DOHH2 (cell line): ENCODE measurements around the gene URM1.
A peak's percentile ranks its signal among the peaks of the same experiment; 100 is the strongest.

Experiments used
- H3F3A ChIP-seq: fragments of 200-600 bp; sonication (generic), shearing (Covaris generic); 2 replicates; pipeline ENCODE4 v1.6.0; 2016; ENCODE audit warnings: antibody characterized with exemption, mild to moderate bottlenecking; ENCODE audit not compliant: control insufficient read depth, insufficient read depth
- H3K27ac ChIP-seq: fragments of 200-600 bp; sonication (generic); 2 replicates; pipeline ENCODE4 v1.5.1; 2014; ENCODE audit warnings: low read depth, mild to moderate bottlenecking, low read length, moderate library complexity
- H3K27me3 ChIP-seq: fragments of 200-600 bp; sonication (generic); 2 replicates; pipeline ENCODE4 v1.6.1; 2014; ENCODE audit warnings: mild to moderate bottlenecking, low read length, mixed read lengths; ENCODE audit not compliant: control insufficient read depth
- H3K36me3 ChIP-seq: fragments of 200-600 bp; sonication (generic); 2 replicates; pipeline ENCODE4 v1.6.1; 2014; ENCODE audit warnings: mild to moderate bottlenecking, low read length, moderate library complexity, mixed read lengths; ENCODE audit not compliant: control insufficient read depth
- H3K4me1 ChIP-seq: fragments of 200-600 bp; sonication (generic); 2 replicates; pipeline ENCODE4 v1.6.1; 2014; ENCODE audit warnings: mild to moderate bottlenecking, low read length, mixed read lengths; ENCODE audit not compliant: control insufficient read depth
- H3K4me2 ChIP-seq: fragments of 200-600 bp; sonication (generic); 2 replicates; pipeline ENCODE4 v1.6.0; 2014; ENCODE audit warnings: mild to moderate bottlenecking, low read length, moderate library complexity
- H3K4me3 ChIP-seq: fragments of 200-600 bp; sonication (generic); 2 replicates; pipeline ENCODE4 v1.5.1; 2014; ENCODE audit warnings: mild to moderate bottlenecking, low read length, mixed read lengths
- H3K79me2 ChIP-seq: fragments of 200-600 bp; sonication (generic); 2 replicates; pipeline ENCODE4 v1.6.1; 2014; ENCODE audit warnings: mild to moderate bottlenecking, low read length, mixed read lengths; ENCODE audit not compliant: control insufficient read depth
- H3K9me2 ChIP-seq: fragments of 200-600 bp; sonication (generic); replicated peaks from 2 replicates; pipeline ENCODE4 v1.6.1; 2014; ENCODE audit warnings: mild to moderate bottlenecking, low read length, mixed read lengths; ENCODE audit not compliant: control insufficient read depth
- H3K9me3 ChIP-seq: fragments of 200-600 bp; sonication (generic); 2 replicates; pipeline ENCODE4 v1.6.1; 2014; ENCODE audit warnings: antibody characterized with exemption, low read length, mixed read lengths; ENCODE audit not compliant: control insufficient read depth, insufficient read depth
- H4K20me1 ChIP-seq: fragments of 200-600 bp; sonication (generic); 2 replicates; pipeline ENCODE4 v1.6.0; 2014; ENCODE audit warnings: low read depth, mild to moderate bottlenecking, antibody characterized with exemption, low read length, moderate library complexity; ENCODE audit not compliant: control insufficient read depth, insufficient read depth
- CTCF ChIP-seq: fragments of 200-600 bp; sonication (generic); IDR thresholded peaks from one replicate; pipeline ENCODE4 v1.5.1; 2014; ENCODE audit warnings: antibody characterized with exemption, mild to moderate bottlenecking, low read depth, low read length; ENCODE audit not compliant: poor library complexity, severe bottlenecking
- EZH2phosphoT487 ChIP-seq: fragments of 200-600 bp; sonication (generic); IDR thresholded peaks from 2 replicates; pipeline ENCODE4 v1.6.1; 2017; ENCODE audit warnings: borderline replicate concordance, mild to moderate bottlenecking, antibody characterized with exemption, low read length, moderate library complexity, mixed read lengths

URM1 gene

GRCh38 chr9:128370752-128371629, at the start of gene URM1:
URM1 (plus strand) TSS chr9:128371374; CDS start chr9:128371381, 7 bp downstream.
- peaks cover 18% of the 10 kb centered on the region for H3K4me1 ChIP-seq
- H3K36me3 ChIP-seq = peaks cover 25% of the 10 kb centered on the region
- H3K9me3 ChIP-seq = no peaks in the 10 kb centered on the region
- H3K27me3 ChIP-seq = no peaks in the 10 kb centered on the region
- H4K20me1 ChIP-seq = peaks cover 15% of the 10 kb centered on the region
- H3K9me2 ChIP-seq = no peaks in the 10 kb centered on the region
- H3K4me2 ChIP-seq = peak within 1 kb of the TSS; percentile 93
- 0 out of 2 replicates have a peak, but pooled peaks cover 2% of the 10 kb centered on the region for H3F3A ChIP-seq
- peak within 1 kb of the TSS; percentile 85 for H3K4me3 ChIP-seq
- peaks cover 51% of the 10 kb centered on the region for H3K79me2 ChIP-seq
- TF ChIP-seq EZH2phosphoT487 (no peak), CTCF (no peak)
- H3K27ac ChIP-seq = peak within 1 kb of the TSS; percentile 31

GRCh38 chr9:128321879-128322403, 49.2 kb upstream of the URM1 start:
- Histone ChIP-seq H3K36me3 (peaks cover 33% of the 10 kb centered on the region), H3K4me3 (peak overlapping the region; percentile 93), H3K9me3 (no peaks in the 10 kb centered on the region), H3K4me2 (peak overlapping the region; percentile 84), H4K20me1 (no peaks in the 10 kb centered on the region), H3F3A (no peaks in the 10 kb centered on the region), H3K79me2 (peaks cover 47% of the 10 kb centered on the region), H3K9me2 (no peaks in the 10 kb centered on the region), H3K27ac (peak overlapping the region; percentile 71), H3K27me3 (no peaks in the 10 kb centered on the region), H3K4me1 (peaks cover 23% of the 10 kb centered on the region)
- TF ChIP-seq CTCF (no peak), EZH2phosphoT487 (no peak)

DNA sequence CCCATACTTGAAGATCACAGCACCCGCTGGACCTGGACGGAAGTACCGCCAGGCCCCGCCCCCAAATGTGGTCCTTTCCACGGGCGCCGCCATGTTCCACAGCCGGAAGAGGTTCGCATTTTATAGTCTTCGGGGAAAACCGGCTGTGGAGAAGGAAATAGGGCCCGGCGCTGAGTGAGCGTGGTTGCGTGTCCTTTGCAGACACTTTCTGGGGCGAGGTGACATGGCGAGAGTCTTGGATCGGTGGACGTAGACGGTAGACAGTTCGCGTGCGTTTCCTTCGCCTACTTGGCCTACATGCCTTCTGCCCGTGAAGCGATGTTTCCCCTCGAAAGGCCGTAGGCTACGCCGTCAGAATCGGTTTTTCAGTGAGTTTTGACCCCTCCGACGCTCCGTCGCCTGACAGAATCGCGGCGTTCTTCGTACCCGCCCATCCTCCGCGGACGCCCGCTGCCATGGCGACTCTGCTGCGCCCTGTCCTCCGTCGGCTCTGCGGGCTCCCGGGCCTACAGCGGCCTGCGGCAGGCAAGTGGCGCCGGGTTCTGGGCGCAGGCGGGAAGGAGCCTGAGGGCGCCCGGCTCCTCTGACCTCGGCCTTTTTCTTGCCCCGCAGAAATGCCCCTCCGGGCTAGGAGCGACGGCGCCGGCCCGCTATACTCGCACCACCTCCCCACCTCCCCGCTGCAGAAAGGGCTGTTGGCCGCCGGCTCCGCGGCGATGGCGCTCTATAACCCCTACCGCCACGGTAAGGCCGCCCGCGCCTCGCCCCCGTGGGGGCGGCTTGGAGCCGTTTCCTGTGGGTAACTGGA, 48.6 kb upstream of the URM1 start, which contains the start of the genes COQ4 and TRUB2:
Gene COQ4, plus strand, starts transcription at position 436 of the 808 bp plus-strand sequence. Its CDS starts 20 bp downstream, at position 456.
Gene TRUB2, minus strand, starts transcription at position 44 of the 808 bp plus-strand sequence. Its CDS starts 39 bp downstream, at position 5.
- Histone ChIP-seq H3K9me3 (no peaks in the 10 kb centered on the region), H4K20me1 (no peaks in the 10 kb centered on the region), H3K27me3 (no peaks in the 10 kb centered on the region), H3F3A (no peaks in the 10 kb centered on the region), H3K4me2 (peak within 1 kb of the TSS; percentile 84), H3K4me3 (peak within 1 kb of the TSS; percentile 93), H3K27ac (peak within 1 kb of the TSS; percentile 71), H3K9me2 (no peaks in the 10 kb centered on the region), H3K36me3 (peaks cover 30% of the 10 kb centered on the region), H3K4me1 (peaks cover 23% of the 10 kb centered on the region), H3K79me2 (peaks cover 47% of the 10 kb centered on the region)
- TF ChIP-seq EZH2phosphoT487 = no peak
- TF ChIP-seq CTCF = peak; percentile 21
